Activated CD8-positive, alpha-beta memory T cell treated with anti-CD3 and anti-CD28 coated beads for 1 hour (primary cell): ENCODE measurements around the gene NXT1.
"Not testable (repeated sequence)": the region's sequence is repeated elsewhere in the genome, so short reads cannot be mapped to it uniquely, and the experiment has no call there.

Experiments used
- DNase-seq, 2 donors: peaks; one replicate each; pipeline ENCODE4 v3.0.0-alpha.2; 2020; ENCODE audit warnings: low read depth in 1 of 2; ENCODE audit errors: extremely low read depth in 1 of 2

The NXT1 gene

DNA sequence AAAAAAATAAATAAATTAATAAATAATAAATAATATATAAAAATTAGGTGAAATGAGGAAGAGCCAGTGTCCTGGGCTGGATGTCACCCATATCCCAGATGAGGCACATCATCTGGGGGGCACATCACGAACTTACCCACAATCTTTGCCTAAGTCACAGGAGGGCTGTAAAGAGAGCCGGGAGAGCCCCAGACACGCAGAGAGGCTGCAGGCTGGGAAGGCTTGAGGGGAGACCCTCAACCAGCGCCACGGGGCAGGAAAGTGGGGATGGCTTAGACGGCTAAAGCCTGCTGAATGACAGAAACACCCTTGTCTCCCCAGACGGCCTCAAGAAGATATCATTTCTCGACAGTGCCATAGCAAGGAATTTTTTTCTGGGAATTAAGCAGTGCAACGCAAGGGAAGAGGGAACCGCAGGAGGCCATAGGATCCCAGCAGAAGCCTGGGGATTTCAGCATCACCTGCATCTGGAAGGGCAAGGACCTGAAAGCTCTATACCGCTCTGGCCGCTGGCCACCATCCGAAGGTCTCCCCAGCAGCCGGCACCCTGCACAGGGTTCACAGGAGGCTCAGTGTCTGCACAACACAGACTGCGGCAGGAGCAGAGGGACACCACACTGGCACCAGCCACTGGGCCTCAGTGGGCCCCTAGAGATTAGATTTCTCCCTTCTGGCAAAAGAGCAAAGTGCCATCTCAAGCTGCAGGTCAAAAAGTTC is 22.8 kb upstream of the NXT1 start:
- DNase-seq: no peak

DNA sequence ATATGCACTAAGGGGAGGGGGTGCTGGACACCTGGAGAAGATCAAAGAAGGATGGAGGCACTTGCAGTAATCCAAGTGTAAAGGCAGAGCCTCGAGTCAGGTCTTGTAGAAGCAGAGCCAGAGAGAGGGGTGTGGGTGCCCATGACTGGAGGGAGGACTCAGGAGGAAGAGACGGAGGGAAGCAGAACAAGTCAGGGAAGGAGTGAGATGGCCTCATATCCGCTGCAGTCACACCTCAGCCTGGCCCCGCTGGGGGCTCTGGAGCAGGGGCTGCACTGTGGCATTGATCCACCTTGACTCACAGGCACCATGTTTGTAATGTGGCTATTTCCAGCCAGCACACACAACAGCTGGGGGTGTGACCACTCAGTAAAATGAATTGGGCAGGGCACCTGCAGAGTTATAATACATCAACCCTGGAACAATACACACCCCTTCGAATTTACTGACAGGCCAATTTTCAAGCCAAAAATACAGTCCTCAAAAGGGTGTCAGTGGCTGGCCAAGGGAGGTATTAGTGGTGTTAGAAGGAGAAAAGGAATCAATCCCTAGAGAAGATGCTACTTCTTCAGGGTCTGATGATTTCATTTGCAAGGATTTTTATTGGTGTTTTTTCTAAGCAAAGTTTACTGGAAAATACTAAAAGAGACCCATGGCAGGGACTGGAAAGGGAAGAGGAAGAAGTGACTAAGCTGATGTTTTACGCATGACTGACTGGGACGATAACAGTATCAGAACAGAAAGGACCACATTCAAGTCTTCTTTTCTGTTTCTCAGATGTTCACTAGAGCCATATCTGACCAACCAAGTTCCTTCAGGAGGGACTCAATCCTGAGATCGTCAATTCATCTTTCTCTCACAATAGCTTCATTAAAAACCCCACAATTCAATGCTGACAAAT is 18.9 kb upstream of the NXT1 start:
- no peak for DNase-seq

DNA sequence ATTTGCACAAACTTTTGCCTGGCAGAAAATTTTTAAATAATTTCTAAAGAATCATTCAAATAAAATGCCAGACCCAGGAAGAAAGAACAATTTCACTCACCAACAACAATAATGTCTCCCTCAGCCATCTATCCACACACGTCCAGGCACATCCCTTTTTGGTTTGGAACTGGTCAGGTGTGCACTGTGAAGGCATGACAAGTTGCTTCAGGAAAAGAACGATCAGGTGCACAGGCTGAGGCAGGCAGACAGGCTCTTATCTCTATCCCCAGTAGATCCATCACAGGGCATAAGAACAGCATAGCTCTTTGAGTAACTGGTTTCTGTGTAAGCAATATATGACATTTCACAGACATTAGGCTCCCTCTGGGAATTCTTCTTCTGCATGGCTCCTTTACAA is 18.1 kb upstream of the NXT1 start:
- DNase-seq: no peak

- DNase-seq: no peak
Observed at GRCh38 chr20:23334111-23334510, 16.5 kb upstream of the NXT1 start.

- DNase-seq: no peak
Observed at GRCh38 chr20:23335521-23335920, 15.1 kb upstream of the NXT1 start.

DNA sequence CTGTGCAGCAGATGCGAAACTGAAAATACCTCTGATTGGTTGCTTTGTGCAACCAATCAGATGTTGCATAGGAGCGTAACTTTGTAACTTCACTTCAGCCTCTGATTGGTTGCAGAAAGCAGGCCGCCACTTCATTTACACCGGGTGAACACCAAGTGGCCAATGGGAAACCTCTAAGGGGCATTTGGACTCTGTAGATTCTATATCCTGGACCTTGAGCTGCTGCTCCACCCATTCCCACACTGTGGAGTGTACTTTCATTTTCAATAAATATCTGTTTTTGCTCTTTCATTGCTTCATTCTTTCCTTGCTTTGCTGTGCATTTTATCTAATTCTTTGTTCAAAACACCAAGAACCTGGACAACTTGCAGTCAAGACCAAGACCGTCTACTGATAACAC is 14.1 kb upstream of the NXT1 start:
- DNase-seq: no peak

GRCh38 chr20:23337312-23337711 is 13.3 kb upstream of the NXT1 start:
- DNase-seq: no peak

- no peak for DNase-seq
Observed at GRCh38 chr20:23339986-23340385, 10.6 kb upstream of the NXT1 start.

DNA sequence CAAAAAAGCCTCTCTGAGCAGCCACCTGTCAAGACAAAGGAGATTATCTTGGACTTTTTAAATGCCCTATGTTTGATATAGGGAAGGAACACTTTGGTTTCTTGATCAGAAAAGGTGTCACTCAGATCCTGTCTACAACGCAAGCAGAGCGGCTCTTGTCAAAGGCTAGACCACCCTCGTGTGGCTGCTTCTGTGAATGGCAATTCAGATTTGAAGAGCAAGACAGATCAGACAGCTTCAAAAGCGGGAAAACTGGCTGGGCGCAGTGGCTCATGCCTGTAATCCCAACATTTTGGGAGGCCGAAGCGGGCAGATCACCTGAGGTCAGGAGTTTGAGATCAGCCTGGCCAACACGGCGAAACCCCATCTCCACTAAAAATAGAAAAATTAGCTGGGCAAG is 10.1 kb upstream of the NXT1 start:
- DNase-seq: no peak

DNA sequence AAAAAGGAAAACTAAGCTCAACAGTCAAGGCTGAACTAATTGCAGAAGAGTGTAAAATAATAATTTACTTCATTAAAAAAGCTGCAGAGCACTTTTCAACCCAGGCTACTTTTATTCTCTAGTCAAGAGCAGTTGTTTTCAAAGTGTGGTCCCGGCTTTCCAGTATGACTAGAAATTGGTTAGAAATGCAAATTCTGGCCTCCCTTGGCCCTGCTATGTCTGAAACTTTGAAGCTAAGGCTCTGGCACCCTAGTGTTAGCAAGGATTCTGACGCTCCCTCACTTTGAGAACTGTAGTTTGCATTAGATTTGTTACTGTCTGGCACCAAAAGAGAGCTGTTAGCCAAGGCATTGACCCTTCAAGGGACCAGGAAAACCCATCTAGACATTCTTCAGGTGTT is 9.5 kb upstream of the NXT1 start:
- no peak for DNase-seq

GRCh38 chr20:23343590-23343989 is 7.0 kb upstream of the NXT1 start:
- no peak for DNase-seq

GRCh38 chr20:23344336-23344735 is 6.3 kb upstream of the NXT1 start:
- no peak for DNase-seq

GRCh38 chr20:23346002-23346401 is 4.6 kb upstream of the NXT1 start:
- DNase-seq: no peak

DNA sequence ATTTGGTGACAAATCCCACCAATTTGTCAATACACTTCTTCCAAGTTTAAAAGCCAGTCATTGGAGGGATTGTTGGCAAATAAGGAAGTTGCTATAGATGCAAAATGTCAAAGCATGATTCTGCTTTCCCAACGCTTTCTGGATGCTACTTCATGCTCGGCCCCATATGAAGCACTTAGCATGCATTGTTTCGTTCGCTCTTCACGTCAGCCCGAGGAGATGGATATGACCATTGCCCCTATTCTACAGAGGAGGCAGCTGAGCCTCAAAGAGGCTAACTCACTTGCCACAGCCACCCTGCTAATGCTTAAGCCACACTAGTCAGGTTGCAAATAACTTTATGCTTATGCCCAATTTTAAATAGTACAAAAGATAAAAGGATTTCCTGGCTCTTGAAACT is 2.8 kb upstream of the NXT1 start:
- DNase-seq: no peak

DNA sequence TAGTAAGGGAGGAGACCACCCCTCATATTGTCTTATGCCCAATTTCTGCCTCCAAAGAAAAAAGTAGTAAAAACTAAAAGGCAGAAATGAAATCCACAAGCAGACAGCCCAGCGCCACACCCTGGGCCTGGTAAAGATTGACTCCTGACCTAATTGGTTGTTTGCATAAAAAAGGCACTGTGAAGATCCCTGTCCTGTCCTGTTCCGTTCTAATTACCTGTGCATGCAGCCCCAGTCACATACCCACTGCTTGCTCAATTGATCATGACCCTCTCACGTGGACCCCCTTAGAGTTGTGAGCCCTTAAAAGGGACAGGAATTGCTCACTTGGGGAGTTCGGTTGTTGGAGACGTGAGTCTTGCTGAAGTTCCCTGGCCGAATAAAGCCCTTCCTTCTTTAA is 2.1 kb upstream of the NXT1 start:
- not testable (repeated sequence) for DNase-seq

GRCh38 chr20:23349338-23350195 is 1.0 kb upstream of the NXT1 start:
- peak; percentile 44 to 60 for DNase-seq

GRCh38 chr20:23350904-23351838 is 580 bp downstream of the NXT1 start:
- peak in 1 of 2 donors; percentile 38 for DNase-seq

- DNase-seq: no peak
Observed at GRCh38 chr20:23356203-23356602, 5.6 kb downstream of the NXT1 start.

- peak; percentile 99 to 100 for DNase-seq
Observed at GRCh38 chr20:23357767-23358562, 7.4 kb downstream of the NXT1 start.

DNA sequence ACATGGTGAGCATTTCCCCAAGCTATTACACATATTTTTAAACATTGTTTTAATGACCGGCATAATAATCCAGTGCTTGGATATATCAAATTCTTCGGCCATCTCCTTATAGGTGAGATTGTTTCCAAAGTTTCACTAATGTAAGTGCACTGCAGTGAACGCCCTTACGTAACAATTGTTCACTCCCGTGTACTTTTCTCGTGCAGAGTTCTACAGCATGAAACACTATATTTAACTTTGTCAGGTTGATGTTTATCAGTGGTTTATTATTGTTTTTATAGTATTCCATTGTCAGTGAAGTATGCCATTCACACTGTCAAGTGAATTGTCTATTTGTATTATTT is 7.9 kb downstream of the NXT1 start:
- DNase-seq: no peak
